Raji (cell line): Measurements from ENCODE around the gene KYNU.

Experiments
- POLR2A ChIP-seq: IDR thresholded peaks from 2 replicates; pipeline ENCODE4 v1.6.1; 2011; ENCODE audit warnings: low read depth, low read length, control low read depth; ENCODE audit not compliant: insufficient read depth

KYNU gene

DNA sequence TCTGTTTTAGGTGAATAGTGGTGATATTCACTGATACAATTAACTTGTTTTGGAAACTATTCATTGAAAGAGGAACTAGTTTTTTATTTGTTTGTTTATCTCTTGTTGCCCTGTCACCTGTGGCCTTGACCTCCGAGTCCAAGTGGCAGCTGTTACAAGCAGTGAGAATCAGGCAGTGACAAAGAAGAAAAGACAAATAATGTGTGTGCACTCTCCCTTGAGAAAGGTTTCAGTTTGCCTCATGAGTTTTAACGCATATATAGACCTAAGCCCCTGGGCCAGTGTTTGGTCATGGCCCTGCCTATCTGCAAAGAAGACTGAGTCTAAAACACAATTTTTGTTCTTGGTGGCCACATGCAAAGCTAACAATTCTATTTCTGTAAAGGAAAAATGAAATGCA, 15.3 kb downstream of the KYNU start:
- TF ChIP-seq POLR2A = no peak

DNA sequence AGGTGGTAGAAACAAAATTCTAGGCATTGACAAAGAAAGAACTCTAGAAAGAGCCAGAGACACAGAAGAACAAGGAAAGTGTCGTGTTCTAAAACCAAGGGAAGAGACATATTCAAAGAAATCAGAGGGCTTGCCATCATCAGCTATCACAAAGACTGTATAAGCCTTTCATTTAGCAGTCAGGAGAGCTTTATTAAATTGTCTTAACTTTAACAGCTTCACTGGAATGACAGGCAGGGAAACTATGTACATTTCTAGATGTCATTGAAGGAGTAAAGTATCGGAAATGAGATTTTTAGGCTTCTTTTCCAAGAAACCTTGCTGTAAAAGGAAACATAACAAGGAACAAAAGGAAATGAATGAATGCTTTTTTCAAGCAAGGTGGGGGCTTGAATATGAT, 15.8 kb downstream of the KYNU start:
- no peak for TF ChIP-seq POLR2A

DNA sequence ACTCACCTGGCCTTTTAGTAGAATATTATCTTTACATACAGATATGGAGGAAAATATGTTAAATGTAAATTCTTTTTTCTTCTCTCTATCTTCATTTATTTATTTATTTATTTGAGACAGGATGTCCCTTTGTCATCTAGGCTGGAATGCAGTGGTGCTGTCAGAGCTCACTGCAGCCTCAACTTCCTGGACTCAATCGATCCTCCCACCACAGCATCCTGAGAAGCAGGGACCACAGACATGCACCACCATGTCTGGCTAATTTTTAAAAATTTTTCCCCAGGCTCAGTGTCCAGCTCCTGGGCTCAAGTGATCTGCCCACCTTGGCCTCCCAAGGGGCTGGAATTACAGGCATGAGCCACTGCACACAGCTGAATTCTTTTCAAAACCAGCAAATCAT, 20.3 kb downstream of the KYNU start:
- no peak for TF ChIP-seq POLR2A

DNA sequence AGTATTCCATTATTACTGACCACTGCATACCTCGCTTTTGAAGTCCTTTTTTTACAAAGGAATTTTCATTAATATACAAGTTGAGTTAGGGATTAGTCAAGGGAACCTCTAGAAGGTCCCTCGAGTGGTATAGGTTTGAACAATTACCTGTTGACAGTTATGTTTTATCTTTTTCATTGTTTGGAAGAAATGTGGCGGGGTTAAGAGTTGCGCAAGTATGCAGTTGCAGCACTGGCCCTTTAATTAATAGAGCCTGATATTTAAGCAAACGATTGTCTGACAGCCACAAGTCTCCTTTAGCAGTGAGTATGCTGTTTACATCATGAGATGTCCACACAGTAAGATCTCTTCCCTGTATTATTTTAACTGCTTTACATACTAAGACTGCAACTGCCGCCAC, 24.3 kb downstream of the KYNU start:
- TF ChIP-seq POLR2A = no peak

DNA sequence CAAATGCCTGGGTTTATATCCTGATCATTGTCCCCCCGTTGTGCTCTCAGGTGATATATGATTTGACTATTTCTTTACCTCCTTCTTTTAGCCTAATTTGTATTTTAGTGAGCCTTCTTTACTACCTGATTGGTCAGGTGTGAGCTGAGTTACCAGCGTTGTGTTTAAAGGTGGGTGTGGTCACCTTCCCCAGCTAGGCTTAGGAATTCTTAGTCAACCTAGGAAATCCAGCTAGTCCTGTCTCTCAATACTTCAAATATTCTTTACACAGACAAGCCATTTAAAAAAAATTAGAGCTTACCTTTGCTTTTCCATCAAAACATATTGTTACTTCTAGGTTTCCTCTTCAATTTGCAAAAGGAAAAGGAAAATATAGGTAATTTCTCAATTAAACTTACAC, 30.2 kb downstream of the KYNU start:
- no peak for TF ChIP-seq POLR2A

DNA sequence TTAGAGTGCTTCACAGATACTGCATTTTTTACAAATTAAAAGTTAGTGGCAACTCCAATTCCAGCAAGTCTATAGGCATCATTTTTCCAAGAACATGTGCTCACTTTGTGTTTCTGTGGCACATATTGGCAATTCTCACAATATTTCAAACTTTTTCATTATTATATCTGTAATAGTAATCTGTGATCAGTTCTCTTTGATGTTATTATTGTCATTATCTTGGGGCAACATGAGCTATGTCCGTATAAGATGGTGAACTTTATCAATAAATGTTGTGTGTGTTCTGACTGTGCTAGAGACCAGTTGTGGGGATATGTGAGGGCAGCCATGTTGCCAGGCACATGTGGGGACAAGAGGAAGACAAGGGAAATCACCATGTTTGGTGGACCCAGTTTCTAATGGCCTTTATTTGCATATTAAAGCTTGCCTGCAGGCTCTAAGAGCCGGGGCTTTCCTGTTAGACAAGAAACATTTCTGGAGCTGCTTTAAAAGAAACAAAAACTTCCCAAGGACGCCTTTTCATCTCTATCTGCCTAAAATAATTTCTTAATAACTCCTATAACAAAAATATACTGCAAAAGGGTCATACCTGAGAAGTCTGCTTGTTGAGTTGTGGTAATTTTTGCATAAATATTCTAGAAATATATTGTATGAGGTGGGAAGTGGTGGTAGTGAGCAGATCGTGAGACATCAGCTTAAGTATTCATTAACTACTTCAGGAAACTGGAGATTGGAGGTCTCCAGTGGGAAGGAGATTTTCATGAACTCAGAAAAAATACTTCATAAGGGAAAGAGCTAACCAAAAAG, 37.2 kb downstream of the KYNU start:
- TF ChIP-seq POLR2A = no peak

DNA sequence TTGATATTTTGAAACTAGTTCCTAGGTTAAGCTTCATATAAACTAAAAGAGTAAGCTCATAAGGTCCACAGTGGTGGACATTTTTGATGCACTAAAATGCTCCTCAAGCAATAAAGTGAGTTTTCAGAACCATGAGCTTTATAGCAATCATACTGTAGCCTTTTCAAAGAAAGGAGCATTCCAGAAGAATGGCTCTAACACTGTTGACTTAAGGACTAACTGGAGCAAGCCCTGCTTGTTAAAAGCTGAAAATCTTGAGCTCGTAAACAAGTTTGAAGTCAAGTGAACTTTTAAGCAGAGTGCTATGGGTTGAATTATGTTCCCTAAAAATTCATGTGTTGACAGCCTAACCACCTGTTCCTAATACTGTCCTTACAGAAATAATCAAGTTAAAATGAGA, 38.0 kb downstream of the KYNU start:
- TF ChIP-seq POLR2A = no peak

DNA sequence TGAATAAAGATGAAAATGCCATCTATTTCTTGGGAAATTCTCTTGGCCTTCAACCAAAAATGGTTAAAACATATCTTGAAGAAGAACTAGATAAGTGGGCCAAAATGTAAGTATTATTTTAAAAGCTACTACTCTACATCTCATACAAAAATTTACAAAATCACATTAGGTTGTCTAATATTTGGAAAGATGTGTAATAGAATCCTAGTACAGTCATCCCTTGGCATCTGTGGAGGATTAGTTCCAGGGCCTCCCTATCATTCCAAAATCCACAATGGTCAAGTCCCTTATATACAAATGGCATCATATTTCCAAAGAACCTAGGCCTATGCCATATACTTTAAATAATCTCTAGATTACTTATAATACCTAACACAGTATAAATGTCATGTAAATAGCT, 41.2 kb downstream of the KYNU start:
- no peak for TF ChIP-seq POLR2A

DNA sequence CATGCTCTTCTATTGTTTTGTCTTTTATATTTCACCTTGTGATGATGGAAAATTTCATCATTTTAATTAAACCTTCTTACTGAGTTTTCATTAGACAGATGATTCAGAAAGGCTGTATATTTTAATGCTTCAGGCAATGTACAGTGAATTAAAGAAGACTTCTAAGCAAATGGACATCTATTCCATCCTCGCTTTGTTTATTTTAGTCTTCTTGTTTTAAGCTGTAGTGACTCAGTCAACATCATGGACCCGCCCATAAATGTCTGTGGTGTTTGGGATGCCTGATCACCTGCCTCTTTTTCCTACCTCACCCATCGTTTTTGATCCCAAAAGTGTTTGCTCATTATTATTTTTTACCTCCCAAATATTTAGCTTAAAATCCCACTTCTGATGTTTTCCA, 43.1 kb downstream of the KYNU start:
- no peak for TF ChIP-seq POLR2A

DNA sequence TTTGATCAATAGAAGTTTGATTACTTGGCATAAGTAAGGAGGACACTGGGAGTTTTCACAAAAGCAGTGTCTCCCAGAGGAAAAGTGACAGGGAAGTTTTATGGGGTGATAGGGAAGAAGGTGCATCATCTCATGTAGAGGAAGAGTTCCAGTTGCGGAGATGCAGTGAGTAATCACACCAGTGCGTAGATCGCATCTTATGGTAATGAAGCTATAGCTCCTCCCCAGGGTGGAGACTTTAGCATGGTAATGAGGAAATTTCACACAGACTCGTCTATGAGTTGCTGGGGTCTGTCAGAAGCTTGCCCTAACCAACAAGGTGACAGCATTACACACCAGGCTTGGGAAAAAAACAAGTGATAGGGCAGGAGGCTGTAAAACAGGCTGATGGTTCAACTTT, 49.0 kb downstream of the KYNU start:
- TF ChIP-seq POLR2A = no peak

DNA sequence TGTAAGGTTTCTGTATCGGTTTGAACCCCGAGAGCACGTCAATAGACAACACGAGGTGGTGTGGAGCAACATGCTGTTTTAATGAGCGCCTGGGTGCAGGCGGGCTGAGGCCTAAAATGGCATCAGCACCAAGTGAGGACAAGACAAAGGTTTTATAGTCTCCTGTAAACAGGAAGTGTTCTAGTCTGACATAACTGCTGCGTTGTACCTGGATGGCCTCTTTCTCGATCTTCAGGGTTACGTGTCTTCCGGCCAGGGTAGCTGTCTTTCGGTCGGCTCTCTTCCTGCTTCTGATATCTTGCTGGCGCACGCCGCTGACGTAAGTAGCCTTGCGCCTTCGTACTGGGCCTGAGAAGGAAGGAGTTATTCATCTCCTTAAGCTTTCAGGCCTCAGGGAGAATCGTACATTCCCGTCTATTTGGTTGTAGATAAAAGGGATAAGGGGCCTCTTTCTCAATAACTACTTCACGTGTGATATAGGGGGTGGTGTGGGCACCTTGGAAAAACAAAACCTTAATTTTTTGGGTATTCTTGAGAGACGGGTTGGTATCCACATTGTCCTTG, 53.5 kb downstream of the KYNU start:
- TF ChIP-seq POLR2A = no peak

DNA sequence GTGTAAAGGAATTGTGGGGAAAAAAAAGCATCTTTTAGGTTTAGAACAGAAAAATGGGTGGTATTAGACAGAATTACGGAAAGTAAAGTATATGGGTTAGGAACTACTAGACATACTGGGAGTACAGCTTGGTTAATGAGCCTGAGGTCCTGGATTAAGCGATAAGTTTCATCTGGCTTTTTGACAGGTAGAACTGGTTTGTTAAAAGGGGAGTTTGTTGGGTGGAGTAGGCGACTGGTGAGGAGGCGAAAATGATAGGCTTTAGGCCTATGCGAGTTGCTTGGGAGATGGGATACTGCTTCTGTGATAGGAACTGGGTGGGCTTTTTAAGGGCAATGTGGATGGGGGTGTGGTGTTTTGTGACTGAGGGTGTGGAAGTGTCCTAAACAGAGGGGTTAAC, 56.5 kb downstream of the KYNU start:
- no peak for TF ChIP-seq POLR2A

DNA sequence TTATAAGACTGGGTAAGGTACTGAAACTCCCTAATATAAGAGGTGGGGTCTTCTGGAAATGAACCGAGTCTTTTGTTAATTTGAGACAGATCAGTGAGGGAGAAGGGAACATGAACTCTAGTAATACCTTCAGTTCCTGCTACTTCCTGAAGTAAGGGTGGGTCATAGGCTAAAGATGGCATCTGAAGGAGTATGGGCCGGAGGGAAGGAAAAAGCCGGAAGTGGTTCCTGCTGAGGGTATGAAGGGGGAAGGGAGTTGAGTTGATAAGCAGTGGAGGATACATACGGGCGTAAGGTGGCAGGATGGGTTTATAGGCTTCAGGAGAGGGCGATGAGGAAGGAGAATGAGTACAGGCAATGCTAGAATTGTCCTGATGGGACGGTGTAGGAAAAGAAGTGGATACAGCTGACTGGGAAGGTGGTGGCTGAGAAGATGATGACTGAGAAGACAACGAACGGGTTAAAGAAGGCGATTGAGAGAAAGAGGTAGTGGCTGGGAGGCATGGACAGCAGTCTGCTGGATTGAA, 58.2 kb downstream of the KYNU start:
- TF ChIP-seq POLR2A = no peak

DNA sequence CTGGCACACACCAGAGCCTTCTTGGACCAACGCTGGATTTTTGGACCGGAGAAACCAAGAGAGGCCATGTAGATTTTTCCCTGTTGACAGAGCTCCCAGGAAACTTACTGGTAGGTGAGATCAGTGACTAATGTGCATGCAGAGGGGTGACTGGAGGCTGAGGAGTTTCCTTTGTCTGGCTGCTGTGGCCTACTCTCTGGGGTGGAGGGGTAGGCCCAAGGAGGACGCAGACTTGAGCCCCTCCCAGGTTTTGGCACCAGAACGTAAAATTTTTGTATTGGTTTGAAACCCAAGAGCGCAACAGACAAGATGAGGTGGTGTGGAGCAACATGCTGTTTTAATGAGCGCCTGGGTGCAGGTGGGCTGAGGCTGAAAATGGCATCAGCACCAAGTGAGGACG, 59.2 kb downstream of the KYNU start:
- TF ChIP-seq POLR2A = no peak

DNA sequence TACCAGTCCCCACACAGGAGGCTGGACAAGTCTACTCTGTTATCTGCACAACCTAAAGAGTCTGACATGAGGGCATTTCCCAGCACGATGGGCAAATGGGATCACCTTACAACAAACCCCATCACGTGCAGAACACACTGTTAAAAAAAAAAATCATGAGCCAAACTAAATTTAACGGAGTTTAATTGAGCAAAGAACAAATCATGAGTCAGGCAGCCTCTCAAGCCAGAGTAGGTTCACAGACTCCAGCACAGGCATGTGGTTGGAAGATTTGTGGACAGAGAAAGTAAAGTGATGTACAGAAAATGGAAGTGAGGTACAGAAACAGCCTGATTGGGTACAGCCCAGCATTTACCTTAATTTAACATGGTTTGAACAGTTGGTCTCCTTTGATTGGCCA, 59.9 kb downstream of the KYNU start:
- TF ChIP-seq POLR2A = no peak

DNA sequence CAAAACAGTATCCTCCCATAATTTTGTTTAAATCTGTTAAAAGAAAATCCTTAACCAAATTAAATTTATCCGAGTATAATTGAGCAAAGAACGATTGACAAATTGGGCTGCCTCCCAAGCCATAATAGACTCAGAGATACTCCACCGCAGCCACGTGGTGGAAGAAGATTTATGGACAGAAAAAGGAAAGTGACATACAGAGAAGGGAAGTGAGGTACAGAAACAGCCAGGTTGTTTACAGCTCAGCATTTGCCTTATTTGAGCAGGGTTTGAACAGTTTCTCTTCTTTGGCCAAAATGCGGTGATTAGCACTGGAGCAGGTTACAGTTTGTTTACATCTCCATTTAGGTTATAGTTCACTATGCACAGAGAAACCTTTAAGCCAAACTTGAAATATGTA, 60.8 kb downstream of the KYNU start:
- no peak for TF ChIP-seq POLR2A
